Fibroblast of the aortic adventitia (primary cell): ENCODE results near the gene PPP1R37. TPM values are rescaled to one million over a fixed set of nuclear protein-coding genes. Genes with fewer than 3 reads are reported as not detected.

Experiments
- DNase-seq: peaks from one replicate; pipeline ENCODE4 v3.0.0-alpha.2; 2010; ENCODE audit warnings: low read depth
- H3K4me3 ChIP-seq: 2 replicates; pipeline ENCODE4 v1.5.1; 2011; ENCODE audit warnings: low read depth, mild to moderate bottlenecking, control low read depth, low read length, moderate library complexity
- CTCF ChIP-seq: IDR thresholded peaks from 2 replicates; pipeline ENCODE4 v1.5.1; 2011; ENCODE audit warnings: mild to moderate bottlenecking, low read length, control low read depth, inconsistent platforms; ENCODE audit not compliant: insufficient read depth
- total RNA-seq: library from RNA; depleted of rRNA; stranded (reverse); fragments of >200 nt; gene quantifications from 2 replicates; pipeline ENCODE4 v1.2.3, GENCODE V29; 2012; ENCODE audit warnings: low replicate concordance

PPP1R37 gene
- total RNA-seq, 1 donor: 28.0 TPM

GRCh38 chr19:45122832-45123231 lies 29.9 kb downstream of the PPP1R37 start:
- no peak for DNase-seq
- TF ChIP-seq CTCF: no peak

GRCh38 chr19:45123440-45123850 lies 30.5 kb downstream of the PPP1R37 start:
- no peak for TF ChIP-seq CTCF
- DNase-seq: no peak

More at GRCh38 chr19:45122832-45123231, 29.9 kb downstream of the PPP1R37 start:
- H3K4me3 ChIP-seq: no peak overlapping the region

GRCh38 chr19:45124021-45124420 lies 31.0 kb downstream of the PPP1R37 start:
- no peak for TF ChIP-seq CTCF
- DNase-seq: no peak
- H3K4me3 ChIP-seq: no peak overlapping the region

More at GRCh38 chr19:45123440-45123850, 30.5 kb downstream of the PPP1R37 start:
- H3K4me3 ChIP-seq: no peak overlapping the region

- no peak for TF ChIP-seq CTCF
- no peak overlapping the region for H3K4me3 ChIP-seq
- DNase-seq: no peak
Observed at GRCh38 chr19:45125360-45125759, 32.4 kb downstream of the PPP1R37 start.

GRCh38 chr19:45125975-45126493 lies 33.1 kb downstream of the PPP1R37 start:
- DNase-seq: peak; percentile 42
- no peak overlapping the region for H3K4me3 ChIP-seq
- TF ChIP-seq CTCF: peak; percentile 78

- no peak for DNase-seq
- TF ChIP-seq CTCF: no peak
- no peak overlapping the region for H3K4me3 ChIP-seq
Observed at GRCh38 chr19:45126654-45127053, 33.7 kb downstream of the PPP1R37 start.

GRCh38 chr19:45128146-45128545 lies 35.2 kb downstream of the PPP1R37 start:
- TF ChIP-seq CTCF: no peak

More at GRCh38 chr19:45128146-45128545, 35.2 kb downstream of the PPP1R37 start:
- DNase-seq: no peak
- no peak overlapping the region for H3K4me3 ChIP-seq
